HG02840 (cell line): ENCODE measurements around the gene CDYL.

Source experiments
- ATAC-seq: cut with Tn5 transposase; IDR thresholded peaks from one replicate; pipeline ENCODE4 v1.9.1; 2021; ENCODE audit warnings: mild to moderate bottlenecking, moderate library complexity, moderate number of reproducible peaks; ENCODE audit not compliant: unreplicated experiment, low FRiP score

CDYL gene

GRCh38 chr6:4953440-4953839 lies 177.2 kb downstream of the CDYL start:
- ATAC-seq = no peak

DNA sequence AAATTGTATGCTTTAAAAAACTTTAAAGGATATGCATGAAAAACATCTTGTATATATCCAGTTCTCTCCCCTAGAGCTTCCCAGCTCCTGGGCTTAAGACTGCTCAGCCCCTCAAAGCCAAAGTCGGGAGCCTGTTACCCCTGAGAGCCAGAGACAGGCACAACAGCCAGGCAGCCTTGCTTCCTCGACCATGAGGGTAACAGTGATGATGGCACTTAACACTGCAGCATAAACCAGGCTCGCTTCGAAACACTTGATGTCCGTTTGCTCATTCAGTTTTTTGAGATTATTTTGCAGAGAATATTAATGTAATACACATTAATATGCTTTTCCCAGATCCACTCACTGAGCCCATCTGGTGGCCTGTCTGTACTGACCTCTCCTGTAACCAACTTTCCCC lies 180.4 kb downstream of the CDYL start:
- ATAC-seq = no peak

- ATAC-seq = no peak
Measured at GRCh38 chr6:4957521-4958231, 181.5 kb downstream of the CDYL start.

DNA sequence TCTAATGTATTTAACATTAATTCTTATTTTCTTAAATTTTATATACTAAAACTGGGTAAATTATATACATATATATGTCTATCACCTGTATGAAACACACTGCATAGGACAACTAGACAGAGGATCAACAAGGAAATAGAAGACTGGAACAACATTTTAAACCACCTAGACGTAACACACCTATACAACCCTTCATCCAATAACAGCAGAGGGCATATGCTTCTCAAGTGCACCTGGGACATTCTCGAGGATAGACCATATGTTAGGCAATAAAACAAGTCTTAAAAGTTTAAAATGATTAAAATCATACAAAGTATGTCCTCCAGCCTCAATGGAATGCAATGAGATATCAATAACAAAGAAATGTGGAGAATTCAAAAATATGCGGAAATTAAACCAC lies 182.4 kb downstream of the CDYL start:
- no peak for ATAC-seq

DNA sequence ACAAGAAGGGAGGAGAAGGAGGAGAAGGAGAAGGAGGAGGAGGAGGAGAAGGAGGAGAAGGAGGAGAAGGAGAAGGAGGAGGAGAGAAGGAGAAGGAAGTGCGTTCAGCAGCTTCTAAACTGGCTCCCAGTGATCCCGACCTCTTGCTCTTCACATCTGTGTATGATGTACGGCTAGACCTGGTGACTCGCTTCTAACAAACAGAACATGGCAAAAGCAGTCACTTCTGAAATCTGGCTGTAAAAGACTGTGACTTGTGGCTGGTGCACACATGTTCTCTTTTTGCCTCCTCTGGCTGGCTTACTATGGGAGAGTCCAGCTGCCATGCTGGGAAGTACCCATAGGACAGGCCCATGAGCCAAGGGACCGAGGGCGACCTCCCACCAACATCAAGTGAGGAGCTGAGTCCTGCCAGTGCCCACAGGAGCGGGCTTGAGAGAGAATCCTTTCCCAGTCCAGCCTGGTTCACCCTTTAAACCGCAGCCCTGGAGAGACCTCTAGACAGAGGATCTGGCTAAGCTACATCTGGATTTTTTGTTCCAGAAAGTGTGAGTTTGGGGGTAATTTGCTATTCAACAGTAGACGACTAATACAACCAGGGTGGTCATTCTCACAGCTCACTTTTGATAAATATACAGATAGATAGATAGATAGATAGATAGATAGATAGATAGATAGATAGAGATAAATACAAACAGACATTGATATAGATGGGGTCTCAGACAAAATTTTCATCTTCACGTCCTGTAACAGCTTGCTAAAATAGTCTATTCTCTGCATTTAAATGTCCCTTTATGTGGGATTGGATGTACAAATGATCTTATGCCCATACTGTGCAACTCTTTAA lies 185.3 kb downstream of the CDYL start:
- ATAC-seq = no peak

- no peak for ATAC-seq
Measured at GRCh38 chr6:4962905-4963304, 186.7 kb downstream of the CDYL start.

GRCh38 chr6:4964675-4965561 lies 188.7 kb downstream of the CDYL start:
- ATAC-seq = no peak

- no peak for ATAC-seq
Measured at GRCh38 chr6:4965562-4966389, 189.6 kb downstream of the CDYL start.

- ATAC-seq = no peak
Measured at GRCh38 chr6:4967301-4968030, 191.3 kb downstream of the CDYL start.

GRCh38 chr6:4969609-4970285 lies 193.5 kb downstream of the CDYL start:
- no peak for ATAC-seq

DNA sequence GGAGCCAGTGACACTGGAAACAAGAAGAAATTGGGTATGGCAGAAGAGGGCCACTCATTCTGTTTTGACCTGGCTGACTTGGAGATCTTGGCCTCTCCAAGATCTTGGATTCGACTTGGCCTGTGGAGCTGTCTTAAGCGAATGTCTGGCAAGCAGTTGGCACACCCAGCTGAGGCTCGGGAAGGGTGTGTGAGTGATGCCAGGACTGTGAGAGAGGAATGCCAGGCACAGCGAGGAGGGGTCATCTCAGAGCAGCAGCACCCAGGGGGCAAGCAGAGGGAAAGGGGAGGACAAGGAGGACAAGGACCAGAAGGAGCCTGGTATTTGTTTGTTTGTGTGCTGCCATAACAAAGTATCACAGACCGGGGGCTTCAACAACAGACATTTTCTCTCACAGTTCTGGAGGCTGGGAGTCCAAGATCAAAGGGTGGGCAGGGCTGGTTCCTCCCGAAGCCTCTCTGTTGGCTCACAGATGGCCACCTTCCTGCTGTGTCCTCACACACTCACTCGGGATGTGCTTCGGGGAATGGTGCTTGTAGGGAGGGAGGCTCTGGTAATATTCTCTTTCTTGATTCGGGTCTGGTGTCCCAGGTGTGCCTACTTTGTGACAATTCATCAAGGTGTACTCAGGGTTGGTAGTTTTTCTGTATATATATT lies 194.7 kb downstream of the CDYL start:
- no peak for ATAC-seq

- ATAC-seq = no peak
Measured at GRCh38 chr6:4971851-4972250, 195.6 kb downstream of the CDYL start.

DNA sequence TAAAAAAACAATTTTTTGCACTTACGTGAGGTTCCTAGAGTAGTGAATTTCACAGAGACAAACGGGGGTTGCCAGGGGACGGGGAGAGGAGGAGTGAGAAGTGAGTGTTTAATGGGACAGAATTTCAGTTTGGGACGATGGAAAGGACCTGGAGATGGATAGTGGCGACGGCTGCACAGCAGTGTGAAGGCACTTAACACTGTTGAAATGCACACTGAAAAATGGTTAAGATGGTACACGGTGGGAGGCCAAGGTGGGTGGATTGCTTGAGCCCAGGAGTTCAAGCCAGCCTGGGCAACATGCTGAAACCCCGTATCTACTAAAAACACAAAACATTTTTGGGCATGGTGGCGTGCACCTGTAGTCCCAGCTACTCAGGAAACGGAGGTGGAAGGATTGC lies 196.2 kb downstream of the CDYL start:
- ATAC-seq = no peak

DNA sequence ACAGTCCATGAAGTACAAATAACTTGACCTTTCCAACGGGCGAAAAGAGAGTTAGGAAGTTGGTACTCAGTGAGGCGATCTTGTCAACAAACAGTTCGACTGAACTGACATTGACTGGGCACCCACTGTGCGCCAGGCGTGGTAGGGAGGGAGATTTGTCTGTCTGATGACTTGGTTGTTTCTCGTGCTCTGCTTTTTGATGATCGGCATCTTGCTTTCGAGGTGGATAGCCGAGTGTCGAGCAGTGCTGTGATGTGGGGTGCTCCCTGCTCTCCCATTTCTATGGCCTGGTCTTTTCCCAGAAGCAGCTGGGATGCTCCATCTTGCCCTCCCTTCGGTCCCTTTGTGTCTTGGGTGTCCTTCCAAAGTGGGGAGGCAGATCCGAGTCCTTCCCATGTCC lies 197.2 kb downstream of the CDYL start:
- ATAC-seq = no peak

GRCh38 chr6:4973982-4974745 lies 198.0 kb downstream of the CDYL start:
- ATAC-seq = no peak

DNA sequence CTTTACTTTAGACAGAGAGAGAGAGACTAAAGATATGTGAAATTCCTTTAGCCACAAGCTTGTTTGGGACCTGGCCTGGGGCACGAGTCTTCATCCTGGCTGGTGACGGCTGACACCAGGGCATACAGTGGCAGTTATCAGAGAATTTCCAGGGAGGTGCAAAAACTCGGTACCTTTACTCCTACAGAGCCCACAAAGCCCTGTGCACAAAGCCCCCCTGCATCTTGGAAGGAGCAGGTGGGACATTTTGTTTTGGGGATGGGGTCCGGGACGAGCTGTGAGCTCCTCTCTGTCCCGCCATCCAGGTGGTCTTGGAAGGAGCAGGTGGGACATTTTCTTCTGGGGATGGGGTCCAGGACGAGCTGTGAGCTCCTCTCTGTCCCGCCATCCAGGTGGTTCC lies 198.8 kb downstream of the CDYL start:
- no peak for ATAC-seq

- ATAC-seq = no peak
Measured at GRCh38 chr6:4975506-4975905, 199.3 kb downstream of the CDYL start.

GRCh38 chr6:4977468-4977867 lies 201.3 kb downstream of the CDYL start:
- ATAC-seq = no peak
